Liver (tissue), 9 donors: ENCODE data around the gene SHISAL1. TPM values are rescaled to one million over a fixed set of nuclear protein-coding genes. Genes with fewer than 3 reads are reported as not detected.

ENCODE experiments used
- DNase-seq: peaks from one replicate; pipeline ENCODE4 v3.0.0-alpha.2; 2017; ENCODE audit warnings: low spot score
- H3K27ac ChIP-seq, 2 donors: one replicate each; pipeline ENCODE4 v1.7.0; 2013; ENCODE audit warnings: inconsistent platforms in 2 of 2, low read length in 2 of 2, control low read depth in 1 of 2, low read depth in 1 of 2, mild to moderate bottlenecking in 1 of 2
- H3K27me3 ChIP-seq, 4 donors: one replicate each; pipeline versions ENCODE4 v1.6.1 to v1.7.0; 2013; ENCODE audit warnings: low read length in 3 of 4, inconsistent platforms in 1 of 4, mild to moderate bottlenecking in 1 of 4, moderate library complexity in 1 of 4; ENCODE audit not compliant: control insufficient read depth in 4 of 4, insufficient read depth in 4 of 4
- H3K36me3 ChIP-seq, 4 donors: one replicate each; pipeline versions ENCODE4 v1.6.1 to v1.7.0; 2013; ENCODE audit warnings: low read length in 3 of 4, mild to moderate bottlenecking in 3 of 4, low read depth in 1 of 4, moderate library complexity in 1 of 4; ENCODE audit not compliant: control insufficient read depth in 4 of 4, insufficient read depth in 3 of 4
- H3K4me1 ChIP-seq, 4 donors: one replicate each; pipeline versions ENCODE4 v1.6.1 to v1.7.0; 2013; ENCODE audit warnings: low read length in 3 of 4, mild to moderate bottlenecking in 3 of 4, moderate library complexity in 1 of 4; ENCODE audit not compliant: control insufficient read depth in 4 of 4, insufficient read depth in 4 of 4
- H3K4me3 ChIP-seq, 3 donors: one replicate each; pipeline versions ENCODE4 v1.6.1 to v1.7.0; 2013; ENCODE audit warnings: low read length in 3 of 3, control low read depth in 1 of 3, low read depth in 1 of 3, mild to moderate bottlenecking in 1 of 3
- H3K9ac ChIP-seq, 2 donors: one replicate each; pipeline ENCODE4 v1.7.0; 2013; ENCODE audit warnings: low read length in 2 of 2, mild to moderate bottlenecking in 2 of 2, moderate library complexity in 2 of 2, control low read depth in 1 of 2, low read depth in 1 of 2
- H3K9me3 ChIP-seq, 4 donors: one replicate each; pipeline versions ENCODE4 v1.6.1 to v1.7.0; 2013; ENCODE audit warnings: low read length in 3 of 4; ENCODE audit not compliant: control insufficient read depth in 4 of 4
- ATF3 ChIP-seq: IDR thresholded peaks from 2 replicates; pipeline ENCODE4 v1.6.1; 2016; ENCODE audit warnings: antibody characterized with exemption
- CTCF ChIP-seq: fragments of 150-350 bp; IDR thresholded peaks from 2 replicates; pipeline ENCODE4 v1.5.1; 2017; ENCODE audit warnings: improper control_type of control experiment, low read depth, low read length; ENCODE audit not compliant: missing input control
- EGR1 ChIP-seq, 2 donors: IDR thresholded peaks; 2 replicates each; pipeline ENCODE4 v1.6.1; 2016 to 2018; ENCODE audit warnings: antibody characterized with exemption in 2 of 2, low read depth in 2 of 2
- FOXA1 ChIP-seq: IDR thresholded peaks from 2 replicates; pipeline ENCODE4 v1.6.1; 2016; ENCODE audit warnings: antibody characterized with exemption
- GABPA ChIP-seq, 2 donors: IDR thresholded peaks in 1 of 2; conservative IDR thresholded peaks in 1 of 2; 2 replicates each; pipeline ENCODE4 v1.6.1; 2016; ENCODE audit warnings: antibody characterized with exemption in 2 of 2, mild to moderate bottlenecking in 1 of 2, moderate library complexity in 1 of 2
- HNF4A ChIP-seq, 2 donors: conservative IDR thresholded peaks; 2 replicates each; pipeline ENCODE4 v1.6.1; 2016; ENCODE audit warnings: antibody characterized with exemption in 2 of 2, mild to moderate bottlenecking in 2 of 2
- HNF4G ChIP-seq: IDR thresholded peaks from 2 replicates; pipeline ENCODE4 v1.6.1; 2016; ENCODE audit warnings: antibody characterized with exemption
- JUND ChIP-seq, 2 donors: IDR thresholded peaks; 2 replicates each; pipeline ENCODE4 v1.6.1; 2016; ENCODE audit warnings: antibody characterized with exemption in 2 of 2
- NR2F2 ChIP-seq: IDR thresholded peaks from 2 replicates; pipeline ENCODE4 v1.6.1; 2016; ENCODE audit warnings: antibody characterized with exemption
- REST ChIP-seq: IDR thresholded peaks from 2 replicates; pipeline ENCODE4 v1.6.1; 2016; ENCODE audit warnings: antibody characterized with exemption, mild to moderate bottlenecking
- TAF1 ChIP-seq: conservative IDR thresholded peaks from 2 replicates; pipeline ENCODE4 v1.6.1; 2016; ENCODE audit warnings: antibody characterized with exemption, mild to moderate bottlenecking
- WGBS: extraction: QIAGEN DNeasy Blood & Tissue Kit; methylation state at CpG from one replicate; pipeline ENCODE4 v1.1.7; 2013; 5-methylcytosine and 5-hydroxymethylcytosine counted together
- polyA plus RNA-seq, 2 donors: library from polyadenylated mRNA; stranded (reverse) in 1 of 2; unstranded in 1 of 2; fragments of 200-250 nt in 1 of 2; fragments of >200 nt in 1 of 2; fragmentation: Nextera tagmentation in 1 of 2; extraction: Ambion mirVana in 1 of 2; gene quantifications; one replicate each; pipeline versions ENCODE4 v1.2.1 to v1.2.3, GENCODE V29; 2013 to 2015
- total RNA-seq, 2 donors: library from RNA; depleted of rRNA; stranded (reverse); fragments of >200 nt; gene quantifications; one replicate each; pipeline ENCODE4 v1.2.3, GENCODE V29; 2014
- donor health status: healthy.
- donor health status: healthy.
- donor health status: healthy.
- donor health status: healthy.
- donor health status: healthy.

Gene SHISAL1
- total and polyA plus RNA-seq, 4 donors, result 0.07 to 0.17 (median 0.13) TPM

GRCh38 chr22:44261164-44261860, 51.4 kb downstream of the SHISAL1 start:
- Histone ChIP-seq H3K36me3 (no peaks in the 10 kb centered on the region), H3K4me1 (no peaks in the 10 kb centered on the region), H3K4me3 (no peak overlapping the region), H3K9me3 (no peaks in the 10 kb centered on the region), H3K27ac (no peak overlapping the region), H3K27me3 (peaks cover 0 to 3% (median 0%) of the 10 kb centered on the region in 4 donors), H3K9ac (no peak overlapping the region)
- no peak for TF ChIP-seq REST
- no peak for TF ChIP-seq GABPA (IDR thresholded peaks at IDR 0.05 in 1 of 2, conservative IDR thresholded peaks at IDR 0.05 in 1 of 2)
- TF ChIP-seq ATF3, result no peak
- TF ChIP-seq NR2F2, result no peak
- no peak for TF ChIP-seq EGR1 (IDR thresholded peaks at IDR 0.05; ENCODE audit: low read depth in 2 of 2)
- TF ChIP-seq CTCF, result no peak
- no peak for TF ChIP-seq HNF4A (conservative IDR thresholded peaks at IDR 0.05)
- TF ChIP-seq FOXA1, result no peak
- no peak for TF ChIP-seq TAF1
- no peak for TF ChIP-seq HNF4G
- no peak for DNase-seq
- 87% methylated on average over 14 of the region's 14 CpGs for WGBS

- no peak for DNase-seq
- peaks cover 0 to 3% (median 0%) of the 10 kb centered on the region in 4 donors for H3K27me3 ChIP-seq
- peaks cover 0 to 5% (median 0%) of the 10 kb centered on the region in 4 donors for H3K9me3 ChIP-seq
- H3K4me3 ChIP-seq, result no peak overlapping the region
- H3K36me3 ChIP-seq, result no peaks in the 10 kb centered on the region
- 85% methylated on average over 16 of the region's 16 CpGs for WGBS
- H3K9ac ChIP-seq, result no peak overlapping the region
- TF ChIP-seq TAF1 (no peak), JUND (IDR thresholded peaks at IDR 0.05) (no peak)
- no peak overlapping the region for H3K27ac ChIP-seq
- H3K4me1 ChIP-seq, result no peaks in the 10 kb centered on the region
These were observed 52.3 kb downstream of the SHISAL1 start for GRCh38 chr22:44260216-44261035.
